Stimulated activated naive B cell treated with anti-CD40 and anti-IgM and Interleukin-4, amounts not matched to agents 10 μg/mL and 1 μg/mL and 100 μg/mL, for 72 hours (primary cell): Measurements from ENCODE around the gene ATP2B3.

ENCODE experiments used
- ATAC-seq, 2 donors: fragments of 150-1000 bp; cut with Tn5 transposase; replicated peaks; 2 replicates each; pipeline ENCODE4 v1.10.0; 2021; ENCODE audit warnings: moderate library complexity in 1 of 2
- DNase-seq: peaks from one replicate; pipeline ENCODE4 v3.0.0; 2021
- H3K27ac Mint-ChIP-seq: one replicate; pipeline ENCODE4 v1.8.0; 2022; ENCODE audit warnings: mild to moderate bottlenecking, mixed read lengths
- H3K27me3 Mint-ChIP-seq, 2 donors: one replicate each; pipeline ENCODE4 v1.8.0; 2022; ENCODE audit warnings: mixed read lengths in 2 of 2
- H3K36me3 Mint-ChIP-seq, 2 donors: one replicate each; pipeline ENCODE4 v1.8.0; 2022; ENCODE audit warnings: mixed read lengths in 2 of 2, mild to moderate bottlenecking in 1 of 2
- H3K4me1 Mint-ChIP-seq, 2 donors: one replicate each; pipeline ENCODE4 v1.8.0; 2022; ENCODE audit warnings: mixed read lengths in 2 of 2, mild to moderate bottlenecking in 1 of 2
- H3K4me3 Mint-ChIP-seq, 2 donors: one replicate each; pipeline ENCODE4 v1.8.0; 2022; ENCODE audit warnings: mild to moderate bottlenecking in 2 of 2, mixed read lengths in 2 of 2, moderate library complexity in 1 of 2
- H3K9me3 Mint-ChIP-seq, 2 donors: one replicate each; pipeline ENCODE4 v1.8.0; 2022; ENCODE audit warnings: mixed read lengths in 2 of 2, mild to moderate bottlenecking in 1 of 2

The ATP2B3 gene

GRCh38 chrX:153565996-153566580, 48.6 kb downstream of the ATP2B3 start:
- Mint-ChIP-seq H3K4me3 (no peak overlapping the region), H3K27me3 (peaks cover 0 to 4% of the 10 kb centered on the region in 2 donors), H3K27ac (no peak overlapping the region), H3K36me3 (no peaks in the 10 kb centered on the region), H3K4me1 (peaks cover 3 to 13% of the 10 kb centered on the region in 2 donors), H3K9me3 (no peaks in the 10 kb centered on the region)
- no peak for ATAC-seq
- DNase-seq: no peak

DNA sequence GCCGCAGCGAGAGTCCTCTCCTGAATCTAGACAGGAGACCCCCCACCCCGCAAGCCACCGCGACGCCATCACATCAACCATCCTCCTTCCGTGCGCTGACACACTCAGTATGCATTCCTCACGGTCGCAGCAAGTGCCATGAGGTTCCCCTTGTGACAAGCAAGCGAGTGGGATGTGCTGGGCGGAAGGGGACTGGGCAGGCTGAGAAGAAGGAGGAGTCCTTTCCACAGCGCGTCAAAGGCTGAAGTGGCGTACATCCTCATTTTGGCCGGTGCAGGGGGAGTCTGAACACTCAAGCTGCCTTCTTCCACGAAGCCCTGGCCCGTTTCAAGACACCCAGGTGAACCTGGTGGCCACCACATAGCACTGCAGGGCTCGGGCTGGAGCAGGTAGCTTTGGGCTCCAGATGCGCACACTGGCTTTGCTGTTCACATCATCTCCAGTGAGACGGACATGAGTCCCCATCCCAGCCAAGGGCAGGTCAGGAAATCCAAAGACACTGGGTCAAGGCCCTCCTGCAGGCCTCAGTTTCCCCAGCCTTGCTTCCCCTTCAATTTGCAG, 51.1 kb downstream of the ATP2B3 start:
- H3K4me1 Mint-ChIP-seq: peaks cover 2 to 28% of the 10 kb centered on the region in 2 donors
- H3K9me3 Mint-ChIP-seq: no peaks in the 10 kb centered on the region
- no peak overlapping the region for H3K27ac Mint-ChIP-seq
- no peak overlapping the region for H3K4me3 Mint-ChIP-seq
- DNase-seq (no peak), ATAC-seq (peak in 1 of 2 donors; percentile 45)
- peaks cover 0 to 1% of the 10 kb centered on the region in 2 donors for H3K36me3 Mint-ChIP-seq
- no peaks in the 10 kb centered on the region for H3K27me3 Mint-ChIP-seq

- ATAC-seq (no peak), DNase-seq (no peak)
- Mint-ChIP-seq H3K4me1 (peaks cover 5 to 35% of the 10 kb centered on the region in 2 donors), H3K9me3 (no peaks in the 10 kb centered on the region), H3K4me3 (no peak overlapping the region), H3K36me3 (peaks cover 0 to 1% of the 10 kb centered on the region in 2 donors), H3K27ac (no peak overlapping the region), H3K27me3 (peaks cover 0 to under 1% of the 10 kb centered on the region in 2 donors)
These were observed 52.0 kb downstream of the ATP2B3 start for GRCh38 chrX:153569475-153569874.

- peaks cover 8 to 43% of the 10 kb centered on the region in 2 donors for H3K4me1 Mint-ChIP-seq
- H3K27me3 Mint-ChIP-seq: peaks cover 0 to 3% of the 10 kb centered on the region in 2 donors
- DNase-seq: no peak
- H3K36me3 Mint-ChIP-seq: peaks cover 0 to 1% of the 10 kb centered on the region in 2 donors
- no peak overlapping the region for H3K27ac Mint-ChIP-seq
- no peak overlapping the region for H3K4me3 Mint-ChIP-seq
- ATAC-seq: no peak
- H3K9me3 Mint-ChIP-seq: no peaks in the 10 kb centered on the region
These were observed 54.1 kb downstream of the ATP2B3 start for GRCh38 chrX:153571534-153571908.

- Mint-ChIP-seq H3K27ac (no peak overlapping the region), H3K36me3 (peaks cover 0 to 1% of the 10 kb centered on the region in 2 donors), H3K27me3 (peaks cover 0 to 3% of the 10 kb centered on the region in 2 donors), H3K4me1 (peaks cover 8 to 43% of the 10 kb centered on the region in 2 donors), H3K4me3 (no peak overlapping the region), H3K9me3 (no peaks in the 10 kb centered on the region)
- ATAC-seq: no peak
- no peak for DNase-seq
These were observed 55.2 kb downstream of the ATP2B3 start for GRCh38 chrX:153572601-153573000.

DNA sequence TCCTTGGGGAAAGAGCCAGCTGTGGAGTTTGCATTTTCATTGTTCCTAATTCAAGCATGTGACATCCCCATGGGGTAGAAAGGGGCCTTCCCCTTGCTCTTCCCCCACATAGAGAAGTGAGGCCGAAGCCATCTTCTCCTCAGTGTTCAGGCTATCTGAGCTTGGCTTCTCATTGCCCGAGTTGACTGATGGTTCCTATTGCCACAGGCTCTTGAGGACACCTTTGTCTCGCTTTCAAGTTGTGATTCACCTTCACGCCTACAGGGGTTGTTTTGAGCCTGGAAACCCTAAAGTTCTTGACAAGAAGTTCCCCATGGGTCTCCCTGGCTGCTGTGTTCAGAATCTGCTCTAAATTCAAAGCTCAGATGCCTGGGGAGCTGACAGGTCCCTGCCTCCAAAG, 56.5 kb downstream of the ATP2B3 start:
- peak; percentile 89 to 98 for ATAC-seq
- no peaks in the 10 kb centered on the region for H3K9me3 Mint-ChIP-seq

DNA sequence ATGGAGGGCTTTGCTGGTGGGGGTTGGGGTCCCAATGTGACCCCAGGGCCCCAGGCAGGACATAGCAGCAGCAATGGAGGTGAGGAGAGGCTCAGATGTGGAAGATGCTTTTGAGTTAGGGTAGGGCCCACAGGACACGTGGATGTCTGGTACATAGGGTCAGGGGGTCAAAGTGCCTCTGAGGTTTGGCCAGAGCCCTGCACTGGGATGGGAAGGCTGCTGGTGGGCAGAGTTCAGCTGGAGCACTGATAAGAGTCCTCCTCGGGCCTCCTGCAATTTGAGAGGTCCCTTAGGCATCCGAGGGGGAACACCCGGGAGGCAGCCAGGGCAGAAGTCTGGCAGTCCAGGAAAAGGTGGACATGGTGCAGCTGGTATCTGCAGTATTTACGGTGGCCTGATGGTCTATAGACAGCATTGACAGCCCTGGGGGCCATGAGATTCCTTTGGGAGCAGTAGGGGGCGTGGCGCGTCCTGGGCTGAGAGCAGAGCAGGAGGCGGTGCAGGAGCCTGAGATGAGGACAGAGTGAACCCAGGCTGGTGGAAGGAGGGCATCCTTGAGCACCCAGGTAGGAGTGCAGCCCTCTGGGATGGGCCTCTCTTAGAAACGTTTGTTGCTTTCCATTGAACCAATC, 58.9 kb downstream of the ATP2B3 start:
- H3K4me3 Mint-ChIP-seq: no peak overlapping the region
- no peak for ATAC-seq
- no peaks in the 10 kb centered on the region for H3K9me3 Mint-ChIP-seq
- no peak for DNase-seq
- H3K27ac Mint-ChIP-seq: no peak overlapping the region
- H3K27me3 Mint-ChIP-seq: peaks cover 0 to 3% of the 10 kb centered on the region in 2 donors
- peaks cover 0 to 1% of the 10 kb centered on the region in 2 donors for H3K36me3 Mint-ChIP-seq
- H3K4me1 Mint-ChIP-seq: peaks cover 9 to 40% of the 10 kb centered on the region in 2 donors

More for the DNA sequence above, 56.5 kb downstream of the ATP2B3 start:
- Mint-ChIP-seq H3K27me3 (peaks cover 0 to 3% of the 10 kb centered on the region in 2 donors), H3K36me3 (peaks cover 0 to 1% of the 10 kb centered on the region in 2 donors), H3K4me1 (peaks cover 8 to 43% of the 10 kb centered on the region in 2 donors), H3K27ac (no peak overlapping the region), H3K4me3 (peak overlapping the region in 1 of 2 donors; percentile 62)
- DNase-seq: peak; percentile 21

DNA sequence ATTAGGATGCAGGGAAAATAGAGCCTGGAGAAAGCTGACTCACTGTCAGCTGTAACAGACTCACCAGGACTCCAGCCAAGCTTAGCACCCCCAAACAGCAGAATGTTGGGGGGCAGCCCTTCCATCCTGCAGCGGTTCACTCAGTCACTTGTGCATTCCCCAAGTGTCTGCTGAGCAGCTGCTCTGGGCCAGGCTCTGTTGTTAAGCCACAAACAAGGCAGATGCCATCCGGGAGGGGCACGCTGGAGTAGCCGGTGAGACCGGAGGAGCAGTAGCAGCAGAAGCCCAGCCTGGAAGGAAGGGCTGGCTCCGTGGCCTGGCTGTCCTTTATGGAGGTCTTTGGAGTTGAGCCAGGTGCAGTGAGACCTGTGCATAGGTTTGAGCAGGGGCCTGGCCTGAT, 59.5 kb downstream of the ATP2B3 start:
- Mint-ChIP-seq H3K9me3 (no peaks in the 10 kb centered on the region), H3K4me1 (peaks cover 9 to 34% of the 10 kb centered on the region in 2 donors), H3K27me3 (peaks cover 0 to 3% of the 10 kb centered on the region in 2 donors), H3K4me3 (no peak overlapping the region), H3K36me3 (no peaks in the 10 kb centered on the region), H3K27ac (no peak overlapping the region)
- ATAC-seq: no peak
- DNase-seq: no peak

DNA sequence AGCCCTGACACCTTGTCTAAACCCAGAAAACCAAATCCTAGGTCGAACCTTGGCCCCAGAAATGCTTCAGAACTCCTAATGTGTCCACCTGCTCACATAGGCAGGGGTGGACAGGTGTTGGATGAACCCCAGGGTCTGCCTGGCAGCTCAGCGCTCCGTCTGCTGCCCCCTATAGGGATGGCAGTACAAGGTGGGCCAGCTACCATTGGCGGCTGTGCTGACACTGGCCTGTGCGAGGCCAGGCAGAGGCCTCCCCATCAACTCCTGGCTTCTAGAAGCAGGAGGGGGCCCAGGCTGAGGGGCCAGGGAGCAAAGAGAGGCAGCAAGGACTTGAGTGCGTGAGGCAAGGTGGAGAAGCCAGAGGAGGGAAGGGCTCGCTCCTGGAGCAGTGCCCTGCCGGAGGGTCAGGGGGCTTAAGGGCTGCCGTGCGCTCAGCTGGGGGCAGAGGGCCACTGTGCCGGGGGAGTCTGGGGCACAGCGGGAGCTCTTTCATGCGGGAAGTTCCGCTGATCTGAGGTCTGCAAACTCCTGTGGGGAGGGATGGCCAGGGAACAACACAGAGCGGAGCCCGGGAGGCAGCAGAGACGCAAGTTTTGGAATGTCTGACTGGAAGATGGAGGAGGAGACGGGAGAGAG, 60.9 kb downstream of the ATP2B3 start:
- H3K36me3 Mint-ChIP-seq: no peaks in the 10 kb centered on the region
- peak overlapping the region; percentile 53 for H3K27ac Mint-ChIP-seq
- H3K4me1 Mint-ChIP-seq: peaks cover 15 to 34% of the 10 kb centered on the region in 2 donors
- H3K4me3 Mint-ChIP-seq: no peak overlapping the region
- peaks cover 0 to 3% of the 10 kb centered on the region in 2 donors for H3K27me3 Mint-ChIP-seq
- H3K9me3 Mint-ChIP-seq: no peaks in the 10 kb centered on the region
- DNase-seq (no peak), ATAC-seq (no peak)

DNA sequence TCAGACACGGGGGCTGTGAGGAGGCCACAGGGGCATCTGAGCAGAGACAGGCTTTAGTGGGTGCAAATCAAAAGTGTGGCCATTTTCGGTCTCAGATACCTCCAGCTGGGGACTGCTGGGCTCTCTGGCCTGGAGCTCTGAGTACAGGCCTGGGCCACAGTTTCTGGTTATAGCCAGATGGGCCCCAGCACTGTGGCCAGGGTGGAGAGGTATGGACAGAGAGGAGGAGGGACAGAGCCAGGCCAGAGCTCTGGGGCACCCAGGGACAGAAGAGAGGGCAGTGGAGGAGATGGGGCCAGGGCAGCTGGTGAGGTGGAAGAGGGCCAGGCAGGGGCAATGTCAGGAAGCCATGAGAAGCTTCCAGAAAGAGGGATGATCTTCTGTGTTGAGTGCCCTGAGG, 61.4 kb downstream of the ATP2B3 start:
- ATAC-seq (no peak), DNase-seq (no peak)
- Mint-ChIP-seq H3K27me3 (peaks cover 0 to 3% of the 10 kb centered on the region in 2 donors), H3K36me3 (peaks cover 0 to 2% of the 10 kb centered on the region in 2 donors), H3K9me3 (no peaks in the 10 kb centered on the region), H3K27ac (no peak overlapping the region), H3K4me1 (peaks cover 16 to 34% of the 10 kb centered on the region in 2 donors), H3K4me3 (no peak overlapping the region)

DNA sequence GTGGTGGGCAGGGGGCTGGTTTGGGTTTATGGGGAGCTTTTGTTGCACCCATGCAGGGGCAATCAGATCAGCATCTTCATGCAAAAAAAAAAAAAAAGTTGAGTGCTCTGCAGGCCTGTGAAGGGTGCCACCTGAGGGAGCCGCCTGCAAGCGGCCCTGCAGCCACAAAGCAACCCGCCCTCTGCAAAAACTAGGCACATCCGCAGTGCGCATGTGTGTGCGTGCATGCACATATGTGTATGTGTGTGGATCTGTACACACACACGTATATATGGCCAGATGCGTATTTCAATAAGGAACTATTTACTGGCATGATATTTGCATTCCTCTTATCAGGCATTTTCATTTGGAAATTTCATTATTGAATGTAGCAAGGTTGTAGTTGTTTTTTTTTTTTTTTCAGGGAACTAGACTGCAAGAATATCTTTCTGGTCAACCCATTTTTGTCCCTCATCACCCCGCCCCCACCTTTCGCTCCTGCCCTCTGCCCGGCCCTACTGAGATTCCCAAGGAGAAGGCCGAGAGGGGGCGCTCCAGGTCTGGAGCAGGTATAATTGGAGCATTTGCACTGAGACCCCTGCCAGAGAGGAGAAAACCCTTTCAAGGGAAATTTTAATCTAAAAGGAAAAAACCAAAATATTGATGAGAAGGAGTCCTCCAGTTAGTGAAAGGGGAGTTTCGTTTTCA, 63.4 kb downstream of the ATP2B3 start:
- no peaks in the 10 kb centered on the region for H3K9me3 Mint-ChIP-seq
- peaks cover 0 to 11% of the 10 kb centered on the region in 2 donors for H3K36me3 Mint-ChIP-seq
- no peak overlapping the region for H3K27ac Mint-ChIP-seq
- H3K27me3 Mint-ChIP-seq: no peaks in the 10 kb centered on the region
- peaks cover 11 to 22% of the 10 kb centered on the region in 2 donors for H3K4me1 Mint-ChIP-seq
- DNase-seq (no peak), ATAC-seq (no peak)
- H3K4me3 Mint-ChIP-seq: no peak overlapping the region

- peak; percentile 100 for ATAC-seq
- H3K27ac Mint-ChIP-seq: peak overlapping the region; percentile 22
- peaks cover 6 to 21% of the 10 kb centered on the region in 2 donors for H3K36me3 Mint-ChIP-seq
- H3K27me3 Mint-ChIP-seq: no peaks in the 10 kb centered on the region
- DNase-seq: peak; percentile 66
- H3K4me3 Mint-ChIP-seq: peak overlapping the region; percentile 60 to 61
- peaks cover 11 to 27% of the 10 kb centered on the region in 2 donors for H3K4me1 Mint-ChIP-seq
- no peaks in the 10 kb centered on the region for H3K9me3 Mint-ChIP-seq
These were observed 65.5 kb downstream of the ATP2B3 start for GRCh38 chrX:153582896-153583295.

- no peak overlapping the region for H3K4me3 Mint-ChIP-seq
- no peaks in the 10 kb centered on the region for H3K9me3 Mint-ChIP-seq
- no peaks in the 10 kb centered on the region for H3K27me3 Mint-ChIP-seq
- ATAC-seq (no peak), DNase-seq (no peak)
- H3K4me1 Mint-ChIP-seq: peaks cover 11 to 27% of the 10 kb centered on the region in 2 donors
- no peak overlapping the region for H3K27ac Mint-ChIP-seq
- peaks cover 6 to 25% of the 10 kb centered on the region in 2 donors for H3K36me3 Mint-ChIP-seq
These were observed 66.0 kb downstream of the ATP2B3 start for GRCh38 chrX:153583433-153583832.

DNA sequence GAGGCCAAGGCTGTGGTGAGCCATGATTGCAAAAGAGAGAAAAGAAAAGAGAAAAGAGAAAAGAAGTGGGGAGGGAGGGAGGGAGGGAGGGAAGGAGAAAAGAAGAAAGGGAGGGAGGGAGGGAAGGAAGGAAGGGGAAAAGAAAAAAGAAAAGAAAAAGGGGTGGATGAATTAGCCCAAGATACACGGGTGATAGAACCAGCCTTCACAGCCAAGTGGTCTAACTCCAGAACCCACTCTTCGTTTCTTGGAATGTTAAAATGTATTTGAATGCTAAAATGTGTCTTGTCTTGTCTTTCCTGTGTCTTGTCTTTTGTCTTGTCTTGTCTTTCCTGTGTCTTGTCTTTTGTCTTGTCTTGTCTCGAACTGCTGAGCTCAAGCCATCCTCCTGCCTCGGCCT, 68.4 kb downstream of the ATP2B3 start:
- ATAC-seq (no peak), DNase-seq (no peak)
- Mint-ChIP-seq H3K4me3 (no peak overlapping the region), H3K36me3 (peaks cover 6 to 25% of the 10 kb centered on the region in 2 donors), H3K4me1 (peaks cover 10 to 26% of the 10 kb centered on the region in 2 donors), H3K9me3 (no peaks in the 10 kb centered on the region), H3K27ac (no peak overlapping the region), H3K27me3 (no peaks in the 10 kb centered on the region)
